Measurements from ENCODE around the gene PITPNC1. TPM values are rescaled to one million over a fixed set of nuclear protein-coding genes. Genes with fewer than 3 reads are reported as not detected.

Gene PITPNC1
- total RNA-seq, 1 experiment from 2014 or later = 20.8 TPM

GRCh38 chr17:67613961-67614360 is 236.9 kb downstream of the PITPNC1 start:
- TF ChIP-seq POLR2AphosphoS5 (IDR thresholded peaks at IDR 0.05; ENCODE audit: low read depth, low read length) (no peak), REST (IDR thresholded peaks at IDR 0.05; ENCODE audit: insufficient read depth in 1 of 2, low read depth in 2 of 2, low read length in 1 of 2) (no peak), TCF7L2 (IDR thresholded peaks at IDR 0.05; ENCODE audit: low read depth, low read length) (no peak), CTCF (IDR thresholded peaks at IDR 0.05) (no peak), SIN3A (IDR thresholded peaks at IDR 0.05; ENCODE audit: borderline replicate concordance, insufficient read depth, low read depth, low read length) (no peak)
- DNase-seq (ENCODE audit: low read depth, low spot score) (no peak), ATAC-seq (no peak)
- CTCF ChIA-PET = no interaction called here
- POLR2A ChIA-PET = no interaction called here
- no peaks in the 10 kb centered on the region for H3K27me3 ChIP-seq (ENCODE audit: control insufficient read depth, insufficient read depth, low read length)
- no peaks in the 10 kb centered on the region for H3K4me1 ChIP-seq (ENCODE audit: control insufficient read depth, insufficient read depth, low read length)
- H3K27ac ChIP-seq (ENCODE audit: low read length) = no peak overlapping the region
- no peaks in the 10 kb centered on the region for H3K9me3 ChIP-seq (ENCODE audit: control insufficient read depth, insufficient read depth, low read depth, low read length)
- intact Hi-C loops (cut with micrococcal nuclease; ENCODE audit: unreplicated experiment) (no loop called here), in situ Hi-C loops (cut with HindIII; ENCODE audit: low pct_unique_long_range_greater_than_20kb, low sequenced_read_pairs) (no loop called here)
- BruUV-seq (replicated peaks) = no TSS peak
- no peaks in the 10 kb centered on the region for H3K36me3 ChIP-seq (ENCODE audit: control insufficient read depth, insufficient read depth, low read length)
- no peak overlapping the region for H3K4me3 ChIP-seq (ENCODE audit: low read depth in 2 of 2, low read length in 2 of 2)

GRCh38 chr17:67615011-67615561 is 238.0 kb downstream of the PITPNC1 start:
- Histone ChIP-seq H3K9me3 (ENCODE audit: control insufficient read depth, insufficient read depth, low read depth, low read length) (no peaks in the 10 kb centered on the region), H3K4me1 (ENCODE audit: control insufficient read depth, insufficient read depth, low read length) (no peaks in the 10 kb centered on the region), H3K4me3 (ENCODE audit: low read depth in 2 of 2, low read length in 2 of 2) (no peak overlapping the region), H3K36me3 (ENCODE audit: control insufficient read depth, insufficient read depth, low read length) (no peaks in the 10 kb centered on the region), H3K27me3 (ENCODE audit: control insufficient read depth, insufficient read depth, low read length) (no peaks in the 10 kb centered on the region), H3K27ac (ENCODE audit: low read length) (no peak overlapping the region)
- intact Hi-C loops (cut with micrococcal nuclease; ENCODE audit: unreplicated experiment) (no loop called here), in situ Hi-C loops (cut with HindIII; ENCODE audit: low pct_unique_long_range_greater_than_20kb, low sequenced_read_pairs) (no loop called here)
- ATAC-seq (no peak), DNase-seq (ENCODE audit: low read depth, low spot score) (no peak)
- CTCF ChIA-PET = interaction anchor here (1.0 kb wide), 1 partner anchor 240 kb away, joined by 3 read pairs; no protein-coding TSS in a partner anchor
- POLR2A ChIA-PET = interaction anchor here (1.0 kb wide), 1 partner anchor 29 kb away, joined by 3 read pairs; no protein-coding TSS in a partner anchor
- TF ChIP-seq CTCF (IDR thresholded peaks at IDR 0.05) (no peak), SIN3A (IDR thresholded peaks at IDR 0.05; ENCODE audit: borderline replicate concordance, insufficient read depth, low read depth, low read length) (no peak), TCF7L2 (IDR thresholded peaks at IDR 0.05; ENCODE audit: low read depth, low read length) (no peak), POLR2AphosphoS5 (IDR thresholded peaks at IDR 0.05; ENCODE audit: low read depth, low read length) (no peak), REST (IDR thresholded peaks at IDR 0.05; ENCODE audit: insufficient read depth in 1 of 2, low read depth in 2 of 2, low read length in 1 of 2) (no peak)
- no TSS peak for BruUV-seq (replicated peaks)

All from Panc1 (cell line).